Endodermal cell (in vitro differentiated cells): ENCODE data around the gene RASGRF2. TPM values are rescaled to one million over a fixed set of nuclear protein-coding genes. Genes with fewer than 3 reads are reported as not detected.

Experiments used
- DNase-seq: peaks from one replicate; pipeline ENCODE4 v3.0.0-alpha.2; 2017
- H3K27ac ChIP-seq: 2 replicates; pipeline ENCODE4 v1.5.1; 2013; ENCODE audit warnings: mild to moderate bottlenecking, low read depth, low read length, moderate library complexity
- H3K27me3 ChIP-seq: 2 replicates; pipeline ENCODE4 v1.6.1; 2013; ENCODE audit warnings: mild to moderate bottlenecking, low read length, moderate library complexity; ENCODE audit not compliant: insufficient read depth, control insufficient read depth, poor library complexity, severe bottlenecking
- H3K36me3 ChIP-seq: 2 replicates; pipeline ENCODE4 v1.7.0; 2013; ENCODE audit warnings: mild to moderate bottlenecking, low read length, moderate library complexity; ENCODE audit not compliant: control insufficient read depth, insufficient read depth
- H3K4me1 ChIP-seq: one replicate; pipeline ENCODE4 v1.7.0; 2013; ENCODE audit warnings: low read length; ENCODE audit not compliant: control insufficient read depth, insufficient read depth
- H3K4me3 ChIP-seq: 2 replicates; pipeline ENCODE4 v1.5.1; 2013; ENCODE audit warnings: mild to moderate bottlenecking, low read length, moderate library complexity
- H3K9ac ChIP-seq: 2 replicates; pipeline ENCODE4 v1.6.1; 2013; ENCODE audit warnings: mild to moderate bottlenecking, low read length, moderate library complexity; ENCODE audit not compliant: poor library complexity, severe bottlenecking; ENCODE audit errors: extremely low read depth
- H3K9me3 ChIP-seq: 2 replicates; pipeline ENCODE4 v1.6.1; 2013; ENCODE audit warnings: mild to moderate bottlenecking, low read length, moderate library complexity; ENCODE audit not compliant: control insufficient read depth
- H3K27ac Mint-ChIP-seq: 2 replicates; pipeline ENCODE4 v1.8.0; 2020; ENCODE audit warnings: mixed read lengths
- H3K27me3 Mint-ChIP-seq: 2 replicates; pipeline ENCODE4 v1.8.0; 2021; ENCODE audit warnings: mild to moderate bottlenecking, mixed read lengths; ENCODE audit not compliant: insufficient read depth
- H3K36me3 Mint-ChIP-seq: 2 replicates; pipeline ENCODE4 v1.8.0; 2020; ENCODE audit warnings: low read depth, mixed read lengths
- H3K4me1 Mint-ChIP-seq: 2 replicates; pipeline ENCODE4 v1.8.0; 2020; ENCODE audit warnings: mixed read lengths
- H3K4me3 Mint-ChIP-seq: 2 replicates; pipeline ENCODE4 v1.8.0; 2020; ENCODE audit warnings: mild to moderate bottlenecking, moderate library complexity, mixed read lengths
- H3K9me3 Mint-ChIP-seq: 2 replicates; pipeline ENCODE4 v1.8.0; 2020; ENCODE audit warnings: mild to moderate bottlenecking, mixed read lengths
- WGBS, 2 experiments: methylation state at CpG; one replicate each; pipeline versions ENCODE4 v1.1.5 to v1.1.7; 2013; ENCODE audit warnings: missing lambda C conversion rate in 2 of 2, mixed read lengths in 1 of 2; ENCODE audit not compliant: insufficient coverage in 1 of 2, insufficient read length in 1 of 2; 5-methylcytosine and 5-hydroxymethylcytosine counted together
- total RNA-seq, 2 donors: library from RNA; stranded (reverse); fragmentation: NEBNext Ultra II Directional in 1 of 2; extraction: Animal tissue kit (Norgen Biotek cat#: 25700) in 1 of 2; gene quantifications; 2 replicates in 1 of 2; 3 replicates in 1 of 2; pipeline ENCODE4 v1.2.1, GENCODE V29; 2021
- TF ChIP-seq, protein P1 (sequence below): fragments of 200-600 bp; sonication (generic); conservative IDR thresholded peaks from 2 replicates; pipeline ENCODE4 v1.5.0; 2021; ENCODE audit warnings: antibody characterized with exemption, mild to moderate bottlenecking

The RASGRF2 gene
- total RNA-seq, 2 donors from 2014 or later, result 0.64 to 14.4 TPM

DNA sequence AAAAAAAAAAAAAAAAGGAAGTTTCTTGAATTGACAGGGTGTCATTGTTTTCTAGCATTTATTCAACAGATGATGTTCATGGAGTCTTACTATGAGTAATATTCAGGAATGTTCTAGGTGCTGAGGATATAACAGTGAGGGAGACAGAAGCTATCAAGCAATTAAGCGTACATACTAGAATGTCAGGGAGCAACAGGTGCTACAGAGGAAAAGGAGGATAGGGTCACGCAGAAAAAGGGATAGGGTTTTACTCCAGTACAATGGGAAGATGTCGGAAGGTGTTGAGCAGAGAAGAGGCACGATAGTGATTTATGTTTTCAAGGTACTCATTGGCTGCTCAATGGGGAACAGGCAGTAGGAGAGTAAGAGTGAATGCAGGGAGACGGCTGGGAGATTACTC is 6.6 kb upstream of the RASGRF2 start:
- Mint-ChIP-seq H3K27me3 (peaks cover 19% of the 10 kb centered on the region), H3K27ac (no peak overlapping the region), H3K4me1 (peaks cover 10% of the 10 kb centered on the region), H3K9me3 (no peaks in the 10 kb centered on the region), H3K36me3 (no peaks in the 10 kb centered on the region), H3K4me3 (no peak overlapping the region)
- H3K27ac ChIP-seq, result no peak overlapping the region
- WGBS, 2 experiments, result 94 to 97% methylated on average over 5 of the region's 5 CpGs
- H3K9ac ChIP-seq, result no peak overlapping the region
- TF ChIP-seq, protein P1, sequence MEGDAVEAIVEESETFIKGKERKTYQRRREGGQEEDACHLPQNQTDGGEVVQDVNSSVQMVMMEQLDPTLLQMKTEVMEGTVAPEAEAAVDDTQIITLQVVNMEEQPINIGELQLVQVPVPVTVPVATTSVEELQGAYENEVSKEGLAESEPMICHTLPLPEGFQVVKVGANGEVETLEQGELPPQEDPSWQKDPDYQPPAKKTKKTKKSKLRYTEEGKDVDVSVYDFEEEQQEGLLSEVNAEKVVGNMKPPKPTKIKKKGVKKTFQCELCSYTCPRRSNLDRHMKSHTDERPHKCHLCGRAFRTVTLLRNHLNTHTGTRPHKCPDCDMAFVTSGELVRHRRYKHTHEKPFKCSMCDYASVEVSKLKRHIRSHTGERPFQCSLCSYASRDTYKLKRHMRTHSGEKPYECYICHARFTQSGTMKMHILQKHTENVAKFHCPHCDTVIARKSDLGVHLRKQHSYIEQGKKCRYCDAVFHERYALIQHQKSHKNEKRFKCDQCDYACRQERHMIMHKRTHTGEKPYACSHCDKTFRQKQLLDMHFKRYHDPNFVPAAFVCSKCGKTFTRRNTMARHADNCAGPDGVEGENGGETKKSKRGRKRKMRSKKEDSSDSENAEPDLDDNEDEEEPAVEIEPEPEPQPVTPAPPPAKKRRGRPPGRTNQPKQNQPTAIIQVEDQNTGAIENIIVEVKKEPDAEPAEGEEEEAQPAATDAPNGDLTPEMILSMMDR, result no peak
- H3K4me3 ChIP-seq, result no peak overlapping the region
- no peaks in the 10 kb centered on the region for H3K36me3 ChIP-seq
- DNase-seq, result no peak
- H3K4me1 ChIP-seq, result no peaks in the 10 kb centered on the region
- no peaks in the 10 kb centered on the region for H3K9me3 ChIP-seq
- H3K27me3 ChIP-seq, result peaks cover 8% of the 10 kb centered on the region

DNA sequence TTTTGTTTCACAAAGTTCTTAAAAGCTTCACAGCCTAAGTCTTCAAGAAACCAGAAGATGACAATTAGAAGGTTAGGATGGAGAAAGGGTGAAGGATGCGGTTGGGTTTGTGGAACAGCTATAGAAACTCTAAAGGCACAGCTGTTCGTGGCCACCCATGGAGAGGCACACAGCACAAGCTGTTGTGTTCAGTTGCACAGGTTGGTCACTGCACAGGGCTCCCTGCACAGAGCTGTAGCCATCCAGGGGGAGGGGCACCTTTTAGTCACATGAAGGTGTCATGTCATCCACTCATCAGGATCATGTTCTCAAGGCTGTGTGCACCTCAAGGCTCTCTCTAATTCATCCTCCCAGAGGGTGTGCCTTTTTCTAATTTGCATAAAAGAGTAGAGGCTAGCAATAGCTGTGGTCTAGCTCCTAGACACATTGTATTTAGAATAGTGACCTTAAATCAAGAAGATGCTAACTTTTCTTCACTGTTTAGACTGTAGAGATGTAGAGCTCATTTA is 5.0 kb upstream of the RASGRF2 start:
- Histone ChIP-seq H3K27ac (no peak overlapping the region), H3K9ac (no peak overlapping the region), H3K4me1 (no peaks in the 10 kb centered on the region), H3K9me3 (no peaks in the 10 kb centered on the region), H3K4me3 (no peak overlapping the region), H3K36me3 (no peaks in the 10 kb centered on the region), H3K27me3 (peaks cover 24% of the 10 kb centered on the region)
- Mint-ChIP-seq H3K27ac (no peak overlapping the region), H3K4me1 (peaks cover 17% of the 10 kb centered on the region), H3K36me3 (no peaks in the 10 kb centered on the region), H3K9me3 (no peaks in the 10 kb centered on the region), H3K4me3 (no peak overlapping the region), H3K27me3 (peaks cover 33% of the 10 kb centered on the region)
- TF ChIP-seq, protein P1, result no peak
- WGBS, 2 experiments, result 97% methylated on average over 2 of the region's 2 CpGs; no CpG with 5 or more reads in 1 of the 2 experiments
- DNase-seq, result no peak

- H3K9ac ChIP-seq, result no peak overlapping the region
- peaks cover 20% of the 10 kb centered on the region for H3K4me1 Mint-ChIP-seq
- peaks cover 32% of the 10 kb centered on the region for H3K27me3 ChIP-seq
- no peaks in the 10 kb centered on the region for H3K36me3 ChIP-seq
- DNase-seq, result no peak
- TF ChIP-seq, protein P1, result no peak
- H3K36me3 Mint-ChIP-seq, result no peaks in the 10 kb centered on the region
- peak overlapping the region; percentile 45 for H3K27ac Mint-ChIP-seq
- H3K4me3 ChIP-seq, result no peak overlapping the region
- no peak overlapping the region for H3K4me3 Mint-ChIP-seq
- no peak overlapping the region for H3K27ac ChIP-seq
- WGBS, 2 experiments, result 70 to 76% methylated on average over 4 to 7 of the region's 7 CpGs
- H3K9me3 ChIP-seq, result no peaks in the 10 kb centered on the region
- H3K27me3 Mint-ChIP-seq, result peaks cover 40% of the 10 kb centered on the region
- H3K4me1 ChIP-seq, result no peaks in the 10 kb centered on the region
- H3K9me3 Mint-ChIP-seq, result no peaks in the 10 kb centered on the region
These were observed 3.9 kb upstream of the RASGRF2 start for GRCh38 chr5:80956272-80956671.
